GM23248 (cell line): ENCODE results near the gene SLC44A3. TPM values are rescaled to one million over a fixed set of nuclear protein-coding genes. Genes with fewer than 3 reads are reported as not detected.

Experiments
- DNase-seq: peaks from one replicate; pipeline ENCODE4 v3.0.0-alpha.2; 2015
- H2AFZ ChIP-seq: fragments of 200-600 bp; sonication (generic); 2 replicates; pipeline ENCODE4 v1.6.1; 2016; ENCODE audit warnings: antibody characterized with exemption
- H3F3A ChIP-seq: fragments of 200-600 bp; sonication (generic); 2 replicates; pipeline ENCODE4 v1.6.1; 2016; ENCODE audit warnings: mild to moderate bottlenecking, antibody characterized with exemption, mixed run types; ENCODE audit not compliant: insufficient read depth
- H3K27ac ChIP-seq: fragments of 200-600 bp; sonication (generic); 2 replicates; pipeline ENCODE4 v1.5.1; 2016; ENCODE audit warnings: mild to moderate bottlenecking
- H3K27me3 ChIP-seq: fragments of 200-600 bp; sonication (generic); replicated peaks from 2 replicates; pipeline ENCODE4 v1.6.1; 2016; ENCODE audit warnings: mild to moderate bottlenecking; ENCODE audit not compliant: insufficient read depth
- H3K36me3 ChIP-seq: fragments of 200-600 bp; sonication (generic); 2 replicates; pipeline ENCODE4 v1.6.1; 2016; ENCODE audit warnings: low read depth, mild to moderate bottlenecking
- H3K4me1 ChIP-seq: fragments of 200-600 bp; sonication (generic); 2 replicates; pipeline ENCODE4 v1.6.1; 2016; ENCODE audit warnings: mild to moderate bottlenecking; ENCODE audit not compliant: insufficient read depth
- H3K4me2 ChIP-seq: fragments of 200-600 bp; sonication (generic); one replicate; pipeline ENCODE4 v1.6.1; 2016; ENCODE audit warnings: mild to moderate bottlenecking; ENCODE audit not compliant: unreplicated experiment
- H3K4me3 ChIP-seq: fragments of 200-600 bp; sonication (generic); 2 replicates; pipeline ENCODE4 v1.5.1; 2016; ENCODE audit warnings: mild to moderate bottlenecking
- H3K79me2 ChIP-seq: fragments of 200-600 bp; sonication (generic); 2 replicates; pipeline ENCODE4 v1.6.1; 2016; ENCODE audit warnings: mild to moderate bottlenecking; ENCODE audit not compliant: insufficient read depth
- H3K9ac ChIP-seq: fragments of 200-600 bp; sonication (generic); 2 replicates; pipeline ENCODE4 v1.6.1; 2016; ENCODE audit warnings: mild to moderate bottlenecking
- H3K9me2 ChIP-seq: fragments of 200-600 bp; sonication (generic); 2 replicates; pipeline ENCODE4 v1.6.1; 2016; ENCODE audit warnings: mixed run types, mild to moderate bottlenecking, moderate library complexity; ENCODE audit not compliant: insufficient read depth
- H3K9me3 ChIP-seq: fragments of 200-600 bp; sonication (generic); one replicate; pipeline ENCODE4 v1.6.1; 2017; ENCODE audit warnings: low read depth
- H4K20me1 ChIP-seq: fragments of 200-600 bp; sonication (generic); 2 replicates; pipeline ENCODE4 v1.6.0; 2016; ENCODE audit not compliant: insufficient read depth
- EZH2 ChIP-seq: fragments of 200-600 bp; sonication (generic); IDR thresholded peaks from 2 replicates; pipeline ENCODE4 v1.6.1; 2018; ENCODE audit warnings: antibody characterized with exemption, mild to moderate bottlenecking; ENCODE audit not compliant: insufficient read depth, poor library complexity, severe bottlenecking
- EZH2phosphoT487 ChIP-seq: fragments of 200-600 bp; sonication (generic); IDR thresholded peaks from 2 replicates; pipeline ENCODE4 v1.6.1; 2018; ENCODE audit warnings: antibody characterized with exemption, moderate library complexity, mild to moderate bottlenecking, low read depth; ENCODE audit not compliant: insufficient read depth
- WGBS, 2 experiments: methylation state at CpG; one replicate each; pipeline ENCODE4 v1.1.6; 2015 to 2017; ENCODE audit warnings: low lambda C conversion rate in 2 of 2, low coverage in 1 of 2; ENCODE audit errors: missing lambda C conversion rate in 2 of 2; 5-methylcytosine and 5-hydroxymethylcytosine counted together
- in situ Hi-C: fragments of 300-500 bp; cut with MboI; formaldehyde crosslinking; loops from 2 replicates; pipeline ENCODE4 v1.15.0; 2020
- polyA plus RNA-seq: library from polyadenylated mRNA; unstranded; fragments of >200 nt; fragmentation: Nextera tagmentation; extraction: Ambion mirVana; gene quantifications from 2 replicates; pipeline ENCODE4 v1.2.1, GENCODE V29; 2016
- total RNA-seq: library from RNA; depleted of rRNA; stranded (reverse); fragments of >200 nt; shearing (Covaris generic); gene quantifications from 2 replicates; pipeline ENCODE4 v1.2.3, GENCODE V29; 2014

The SLC44A3 gene
- total and polyA plus RNA-seq, 2 experiments from 2014 or later = 1.6 to 2.0 TPM

DNA sequence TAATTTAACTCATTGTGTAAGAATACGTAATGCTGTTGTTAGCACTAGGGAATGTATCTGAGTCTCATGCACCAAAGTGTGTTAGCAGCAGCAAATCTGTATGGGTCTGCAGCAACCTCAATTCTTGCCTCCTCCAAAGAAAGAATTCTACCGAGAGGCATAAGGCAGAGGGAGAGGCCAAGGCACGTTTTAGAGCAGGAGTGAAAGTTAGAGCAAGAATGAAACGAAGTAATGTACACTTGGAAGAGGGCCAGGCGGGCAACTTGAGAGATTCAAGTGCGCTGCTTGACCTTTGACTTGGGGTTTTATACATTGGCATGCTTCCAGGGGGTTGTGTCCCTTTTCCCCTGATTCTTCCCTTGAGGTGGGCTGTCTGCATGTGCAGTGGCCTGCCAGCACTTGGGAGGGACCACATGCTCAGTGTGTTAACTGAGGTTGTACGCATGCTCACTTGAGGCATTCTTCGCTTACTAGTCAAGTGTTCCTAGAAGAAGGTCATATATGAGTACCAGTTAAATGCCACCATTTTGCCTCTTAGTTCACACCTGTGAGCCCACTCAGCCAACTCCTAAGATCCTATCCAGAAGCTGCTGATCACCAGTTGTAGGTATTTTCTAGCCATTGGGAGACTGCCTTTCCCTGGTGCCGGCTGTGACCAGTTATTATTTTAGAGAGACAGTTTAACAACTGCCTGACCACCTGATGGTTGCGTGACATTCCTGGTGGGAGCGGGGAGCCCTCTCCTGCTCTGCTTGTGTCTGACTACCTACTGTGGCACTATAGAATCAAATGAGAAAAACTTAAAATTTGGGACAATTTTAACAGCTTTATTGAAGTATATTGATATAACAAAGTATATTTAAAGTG lies 109.4 kb downstream of the SLC44A3 start:
- no peak for DNase-seq
- Histone ChIP-seq H3K9me2 (no peaks in the 10 kb centered on the region), H3K4me1 (peaks cover 5% of the 10 kb centered on the region; the same call in 1 of the 2 replicates), H2AFZ (no peak overlapping the region), H3K4me3 (no peak overlapping the region), H3K79me2 (peaks cover 17% of the 10 kb centered on the region), H3K27me3 (no peaks in the 10 kb centered on the region), H3K9ac (no peak overlapping the region), H4K20me1 (no peaks in the 10 kb centered on the region), H3K27ac (no peak overlapping the region), H3K9me3 (no peaks in the 10 kb centered on the region), H3F3A (peaks cover 27% of the 10 kb centered on the region), H3K36me3 (no peaks in the 10 kb centered on the region), H3K4me2 (peak overlapping the region; percentile 7)
- in situ Hi-C loops = loop anchor here (10.0 kb wide), 1 partner anchor 105 kb away; no protein-coding TSS in a partner anchor
- 73 to 79% methylated on average over 11 of the region's 11 CpGs for WGBS, 2 experiments
- TF ChIP-seq EZH2phosphoT487 (no peak), EZH2 (no peak)

DNA sequence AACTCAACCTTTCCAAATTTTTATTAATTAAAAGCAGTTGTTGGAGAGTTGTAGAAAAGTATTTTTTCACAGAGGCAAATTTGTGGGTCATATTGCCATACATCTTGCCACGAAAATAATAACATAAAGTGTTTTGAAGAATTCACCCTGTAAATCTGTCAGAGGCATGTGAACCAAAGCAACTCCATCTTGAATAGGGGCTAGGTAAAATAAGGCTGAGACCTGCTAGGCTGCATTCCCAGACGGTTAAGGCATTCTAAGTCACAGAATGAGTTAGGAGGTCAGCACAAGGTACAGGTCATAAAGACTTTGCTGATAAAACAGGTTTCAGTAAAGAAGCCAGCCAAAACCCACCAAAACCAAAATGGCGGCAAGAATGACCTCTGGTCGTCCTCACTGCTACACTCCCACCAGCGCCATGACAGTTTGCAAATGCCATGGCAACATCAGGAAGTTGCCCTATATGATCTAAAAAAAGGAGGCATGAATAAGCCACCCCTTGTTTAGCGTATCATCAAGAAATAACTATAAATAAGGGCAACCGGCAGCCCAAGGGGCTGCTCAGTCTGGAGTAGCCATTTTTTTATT lies 111.2 kb downstream of the SLC44A3 start:
- TF ChIP-seq EZH2 = no peak
- TF ChIP-seq EZH2phosphoT487 = no peak
- DNase-seq = no peak
- no peak overlapping the region for H3K9ac ChIP-seq
- H3K4me2 ChIP-seq = no peak overlapping the region
- H3K9me2 ChIP-seq = no peaks in the 10 kb centered on the region
- H3F3A ChIP-seq = 0 out of 2 replicates have a peak, but pooled peaks cover 17% of the 10 kb centered on the region
- H4K20me1 ChIP-seq = no peaks in the 10 kb centered on the region
- no peaks in the 10 kb centered on the region for H3K36me3 ChIP-seq
- H3K4me3 ChIP-seq = no peak overlapping the region
- H2AFZ ChIP-seq = no peak overlapping the region
- H3K79me2 ChIP-seq = no peaks in the 10 kb centered on the region
- peaks cover 5% of the 10 kb centered on the region; the same call in 1 of the 2 replicates for H3K4me1 ChIP-seq
- no peaks in the 10 kb centered on the region for H3K27me3 ChIP-seq
- in situ Hi-C loops = loop anchor here (10.0 kb wide), 1 partner anchor 103 kb away; no protein-coding TSS in a partner anchor
- no peaks in the 10 kb centered on the region for H3K9me3 ChIP-seq
- 82 to 84% methylated on average over 7 of the region's 7 CpGs for WGBS, 2 experiments
- no peak overlapping the region for H3K27ac ChIP-seq

DNA sequence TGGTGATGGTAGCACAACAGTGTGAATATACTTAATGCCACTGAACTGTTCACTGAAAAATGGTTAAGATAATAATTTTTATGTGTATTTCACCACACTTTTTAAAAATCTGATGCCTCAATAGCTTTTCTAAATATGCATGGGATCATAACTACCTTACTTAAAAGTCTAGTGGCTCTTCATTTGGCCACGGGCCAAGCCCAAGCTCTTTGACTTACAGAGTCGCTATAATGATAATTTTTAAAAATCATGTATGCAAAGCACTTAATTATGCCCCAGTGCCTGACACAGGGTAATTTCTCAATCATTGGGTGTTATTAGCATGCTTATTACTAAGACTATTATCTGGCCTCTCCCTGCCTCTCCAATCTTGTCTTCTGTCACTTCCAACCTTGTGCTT lies 114.4 kb downstream of the SLC44A3 start:
- Histone ChIP-seq H3F3A (no peaks in the 10 kb centered on the region), H3K36me3 (no peaks in the 10 kb centered on the region), H3K9ac (no peak overlapping the region), H3K79me2 (no peaks in the 10 kb centered on the region), H3K9me3 (no peaks in the 10 kb centered on the region), H3K4me2 (no peak overlapping the region), H3K4me3 (no peak overlapping the region), H3K27ac (no peak overlapping the region), H2AFZ (no peak overlapping the region), H4K20me1 (no peaks in the 10 kb centered on the region), H3K27me3 (no peaks in the 10 kb centered on the region), H3K4me1 (peaks cover 29% of the 10 kb centered on the region), H3K9me2 (no peaks in the 10 kb centered on the region)
- no peak for DNase-seq
- no peak for TF ChIP-seq EZH2
- no peak for TF ChIP-seq EZH2phosphoT487
- 70 to 78% methylated on average over 2 of the region's 2 CpGs for WGBS, 2 experiments
- in situ Hi-C loops = loop anchor here (10.0 kb wide), 1 partner anchor 100 kb away; no protein-coding TSS in a partner anchor

DNA sequence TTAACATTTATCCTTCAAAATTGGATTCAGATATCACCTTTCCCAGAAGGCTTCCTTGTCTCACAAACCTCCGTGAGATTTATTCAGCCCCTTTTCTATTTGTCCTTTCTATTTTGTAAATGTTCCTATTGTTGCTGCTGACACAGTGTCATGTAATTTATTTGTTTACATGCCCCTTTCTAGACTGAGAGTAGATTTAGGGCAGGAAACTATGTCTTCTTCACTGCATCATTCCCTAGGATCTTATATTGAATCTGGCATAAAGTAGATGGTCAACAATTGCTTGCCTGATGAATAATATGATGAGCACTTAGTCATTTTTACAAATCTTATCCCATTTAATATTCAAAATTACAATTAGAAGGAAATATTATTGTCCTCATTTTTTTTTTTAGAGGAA lies 114.9 kb downstream of the SLC44A3 start:
- H3K36me3 ChIP-seq = no peaks in the 10 kb centered on the region
- H3K9me2 ChIP-seq = no peaks in the 10 kb centered on the region
- H3K9me3 ChIP-seq = no peaks in the 10 kb centered on the region
- in situ Hi-C loops = loop anchor here (10.0 kb wide), 1 partner anchor 100 kb away; no protein-coding TSS in a partner anchor
- no peak overlapping the region for H3K4me2 ChIP-seq
- peaks cover 29% of the 10 kb centered on the region for H3K4me1 ChIP-seq
- no peaks in the 10 kb centered on the region for H3K27me3 ChIP-seq
- H3K27ac ChIP-seq = no peak overlapping the region
- H4K20me1 ChIP-seq = no peaks in the 10 kb centered on the region
- 100% methylated on average over 1 of the region's 1 CpG for WGBS, 2 experiments
- no peaks in the 10 kb centered on the region for H3K79me2 ChIP-seq
- H2AFZ ChIP-seq = no peak overlapping the region
- DNase-seq = no peak
- H3K9ac ChIP-seq = no peak overlapping the region
- no peak overlapping the region for H3K4me3 ChIP-seq
- TF ChIP-seq EZH2phosphoT487 = no peak
- TF ChIP-seq EZH2 = no peak
- no peaks in the 10 kb centered on the region for H3F3A ChIP-seq
